Breast epithelium (tissue), 3 donors: ENCODE results near the gene NCAPG2.

Experiments used
- CTCF ChIP-seq, 3 donors: fragments of 450-650 bp; IDR thresholded peaks; one replicate each; pipeline ENCODE4 v1.5.1; 2016 to 2017; ENCODE audit warnings: antibody characterized with exemption in 3 of 3, mild to moderate bottlenecking in 3 of 3, moderate library complexity in 3 of 3
- POLR2A ChIP-seq: fragments of 450-650 bp; IDR thresholded peaks from one replicate; pipeline ENCODE4 v1.6.1; 2016; ENCODE audit warnings: antibody characterized with exemption, mild to moderate bottlenecking, moderate library complexity

- TF ChIP-seq CTCF (IDR thresholded peaks at IDR 0.05): no peak
- no peak for TF ChIP-seq POLR2A
Observed at GRCh38 chr7:158588085-158588877, 116.3 kb downstream of the NCAPG2 start.
